ENCODE results near the gene ZBED5.
"Not testable (repeated sequence)": the region's sequence is repeated elsewhere in the genome, so short reads cannot be mapped to it uniquely, and the experiment has no call there.

ZBED5 gene

DNA sequence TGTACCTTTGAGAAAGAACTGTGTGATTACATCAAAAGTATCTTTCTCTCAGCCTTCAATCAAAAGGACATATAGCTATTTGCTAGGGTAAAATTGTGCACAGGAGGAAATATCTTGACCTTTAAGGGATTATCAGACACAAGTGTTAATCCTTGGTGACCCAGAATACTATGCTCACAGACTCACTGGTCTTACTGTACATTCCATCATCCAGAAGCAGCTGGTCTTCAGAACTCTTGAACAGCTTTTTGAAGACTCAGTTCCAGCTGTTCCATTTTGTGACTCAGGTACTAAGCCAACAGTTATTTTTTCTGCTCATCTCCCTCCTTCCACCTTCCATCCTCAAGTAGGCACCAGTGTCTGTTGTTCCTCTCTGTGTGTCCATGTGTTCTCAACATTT lies 19.8 kb downstream of the ZBED5 start:
- no peak for DNase-seq (ENCODE audit: low spot score)

DNA sequence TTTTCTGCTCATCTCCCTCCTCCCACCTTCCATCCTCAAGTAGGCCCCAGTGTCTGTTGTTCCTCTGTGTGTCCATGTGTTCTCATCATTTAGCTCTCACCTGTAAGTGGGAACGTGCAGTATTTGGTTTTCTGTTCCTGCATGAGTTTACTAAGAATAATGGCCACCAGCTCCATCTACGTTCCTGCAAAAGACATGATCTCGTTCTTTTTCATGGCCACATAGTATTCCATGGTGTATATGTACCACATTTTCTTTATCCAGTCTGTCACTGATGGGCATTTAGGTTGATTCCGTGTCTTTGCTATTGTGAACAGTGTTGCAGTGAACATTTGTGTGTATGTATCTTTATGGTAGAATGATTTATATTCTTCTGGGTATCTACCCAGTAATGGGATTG lies 21.0 kb downstream of the ZBED5 start:
- not testable (repeated sequence) for DNase-seq (ENCODE audit: low spot score)

DNA sequence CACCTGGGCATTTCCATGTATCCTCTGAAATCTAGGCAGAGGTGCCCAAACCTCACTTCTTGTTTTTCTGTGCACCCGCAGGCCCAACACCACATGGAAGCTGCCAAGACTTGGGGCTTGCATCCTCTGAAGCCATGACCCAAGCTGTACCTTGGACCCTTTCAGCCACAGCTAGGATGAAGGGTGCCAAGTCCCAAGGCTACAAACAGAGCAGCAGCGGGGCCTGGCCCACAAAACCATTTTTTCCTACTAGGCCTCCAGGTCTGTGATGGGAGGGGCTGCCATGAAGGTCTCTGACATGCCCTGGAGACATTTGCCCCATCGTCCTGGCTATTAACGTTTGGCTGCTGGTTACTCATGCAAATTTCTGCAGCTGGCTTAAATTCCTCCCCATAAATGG lies 28.7 kb downstream of the ZBED5 start:
- DNase-seq (ENCODE audit: low spot score) = no peak

DNA sequence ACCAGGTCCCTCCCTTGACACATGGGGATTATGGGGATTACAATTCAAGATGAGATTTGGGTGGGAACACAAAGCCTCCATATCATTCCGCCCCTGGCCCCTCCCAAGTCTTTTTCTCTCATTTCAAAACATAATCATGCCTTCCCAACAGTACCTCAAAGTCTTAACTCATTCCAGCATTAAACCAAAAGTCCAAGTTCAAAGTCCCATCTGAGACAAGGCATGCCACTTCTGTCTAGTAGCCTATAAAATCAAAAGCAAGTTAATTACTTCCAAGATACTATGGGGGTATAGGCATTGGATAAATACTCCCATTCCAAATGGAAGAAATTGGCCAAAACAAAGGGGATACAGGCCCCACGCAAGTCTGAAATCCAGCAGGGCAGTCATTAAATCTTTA lies 29.5 kb downstream of the ZBED5 start:
- DNase-seq (ENCODE audit: low spot score) = no peak

DNA sequence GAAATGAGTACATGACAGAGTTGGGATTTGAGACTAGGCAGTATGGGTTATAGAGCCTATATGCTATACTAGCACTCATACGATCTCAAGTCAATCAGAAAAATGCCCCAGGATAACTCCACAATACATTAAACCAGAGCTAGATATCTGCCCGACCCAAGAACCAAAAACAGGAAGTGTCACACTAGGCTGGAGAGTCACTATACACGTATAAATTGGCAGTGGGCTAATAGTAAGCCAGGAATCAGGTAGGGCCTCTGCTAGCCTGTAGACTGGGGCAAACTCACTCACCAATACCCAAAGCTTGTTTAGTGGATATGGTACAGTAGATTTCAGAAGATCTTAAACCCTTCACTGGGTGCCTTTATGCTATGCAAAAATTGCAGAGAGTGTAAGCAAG lies 33.0 kb downstream of the ZBED5 start:
- no peak for DNase-seq (ENCODE audit: low spot score)

DNA sequence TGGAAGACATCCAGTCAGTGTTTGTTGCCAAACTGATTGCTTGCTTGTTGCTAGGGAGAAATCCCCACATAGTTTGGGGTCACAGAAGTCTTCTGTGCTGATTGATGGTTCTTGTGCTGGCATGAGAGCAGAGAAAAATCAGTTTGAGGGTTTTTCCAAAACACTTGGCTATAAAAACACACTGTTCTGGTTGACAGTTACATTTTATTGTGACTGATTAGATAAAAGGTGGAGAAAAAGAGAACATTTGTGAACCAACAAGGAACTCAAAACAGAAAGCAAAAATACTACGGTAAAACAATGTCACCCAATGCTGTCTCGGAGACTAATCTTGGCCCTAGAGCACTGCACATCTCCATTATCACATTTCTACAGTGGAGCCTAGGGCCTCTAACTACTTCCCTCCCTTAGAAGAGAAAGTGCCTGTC lies 34.7 kb downstream of the ZBED5 start:
- DNase-seq (ENCODE audit: low spot score) = no peak

DNA sequence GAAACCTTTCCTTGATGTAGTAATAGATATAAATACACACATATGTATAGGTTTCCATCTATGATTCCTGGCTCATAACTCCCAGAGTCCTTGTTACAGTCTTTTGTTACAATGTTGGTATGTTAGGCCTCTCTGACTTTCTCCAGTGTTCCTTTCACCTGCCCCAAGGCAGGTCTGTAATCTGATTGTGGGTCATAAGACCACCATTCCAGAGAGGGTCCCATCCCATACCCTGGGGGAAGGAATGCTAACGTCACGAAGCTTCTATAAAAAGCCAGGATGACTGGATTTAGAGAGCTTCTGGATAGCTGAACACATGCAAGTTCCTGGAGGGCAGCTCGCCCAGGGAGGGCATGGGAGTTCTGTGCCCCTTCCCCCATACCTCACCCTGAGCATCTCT lies 35.4 kb downstream of the ZBED5 start:
- DNase-seq (ENCODE audit: low spot score) = not testable (repeated sequence)

DNA sequence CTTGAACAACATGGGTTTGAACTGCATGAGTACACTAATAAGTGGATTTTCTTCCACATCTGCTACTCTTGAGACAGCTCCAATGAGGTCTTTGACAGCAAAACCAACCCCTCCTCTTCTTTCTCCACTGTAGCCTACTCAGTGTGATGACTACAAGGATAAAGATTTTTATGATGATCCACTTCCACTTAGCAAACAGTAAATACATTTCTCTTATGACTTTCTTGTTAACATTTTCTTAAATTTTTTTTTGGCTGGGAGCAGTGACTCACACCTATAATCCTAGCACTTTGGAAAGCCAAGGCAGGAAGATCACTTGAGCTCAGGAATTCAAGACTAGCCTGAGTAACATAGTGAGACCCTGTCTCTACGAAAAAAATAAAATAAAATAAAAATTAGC lies 39.3 kb downstream of the ZBED5 start:
- peak; percentile 66 for DNase-seq (ENCODE audit: low spot score)

DNA sequence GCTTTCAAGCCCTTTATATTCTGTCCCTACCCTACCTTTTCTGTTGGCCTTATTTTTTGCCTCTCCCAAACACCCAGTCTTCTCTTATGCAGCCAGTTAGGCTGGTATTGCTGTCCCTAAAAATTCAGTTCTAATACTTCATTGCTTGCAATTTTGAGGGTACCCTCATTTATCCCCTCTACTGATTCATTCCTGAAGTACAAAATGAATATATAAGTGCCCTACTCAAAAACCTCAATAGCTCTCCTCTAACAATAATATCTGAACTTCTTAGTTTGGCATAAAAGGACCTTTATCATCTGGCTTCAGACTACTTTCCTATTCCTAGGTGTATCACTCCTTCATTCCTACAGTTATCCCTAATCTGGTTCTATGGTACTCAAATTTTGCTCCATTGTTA lies 43.9 kb downstream of the ZBED5 start:
- no peak for DNase-seq (ENCODE audit: low spot score)

DNA sequence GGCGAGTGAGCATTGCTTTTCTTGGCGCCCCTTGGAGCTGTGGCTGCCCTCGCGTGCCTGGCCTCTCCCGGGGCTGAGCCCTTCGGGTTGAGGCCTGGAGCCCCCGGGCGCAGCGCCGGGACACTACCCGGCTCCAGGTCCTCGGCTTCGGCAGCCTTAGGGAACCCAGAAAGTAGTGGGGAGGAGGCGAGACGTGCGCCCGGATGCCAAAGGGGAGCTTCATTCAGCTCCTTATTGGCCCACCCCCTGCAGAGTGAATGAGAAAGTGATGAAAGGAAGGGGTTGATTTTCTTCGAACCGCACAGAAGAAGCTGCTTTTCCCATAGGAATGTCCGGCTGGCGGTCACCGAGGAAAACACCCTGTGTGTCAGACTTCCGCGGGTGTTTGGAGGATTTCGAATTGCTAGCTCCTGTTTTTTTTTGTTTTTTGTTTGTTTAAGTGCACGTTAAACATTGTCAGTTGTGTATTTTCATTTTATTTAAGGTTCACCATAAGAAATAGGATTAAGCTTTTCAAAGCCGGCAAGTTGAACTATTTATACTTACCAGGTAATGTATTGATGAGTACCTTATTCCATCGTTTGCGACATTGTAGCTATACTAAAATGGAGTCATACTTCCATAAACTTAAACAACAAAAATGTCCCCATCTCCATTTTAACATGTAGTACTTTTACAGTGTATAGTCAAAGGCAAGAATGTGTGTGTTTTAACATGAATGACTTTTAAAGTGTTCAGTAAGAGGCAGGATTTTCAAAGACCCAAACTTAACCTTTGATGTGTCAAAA lies 48.3 kb downstream of the ZBED5 start:
- peak; percentile 55 for DNase-seq (ENCODE audit: low spot score)

DNA sequence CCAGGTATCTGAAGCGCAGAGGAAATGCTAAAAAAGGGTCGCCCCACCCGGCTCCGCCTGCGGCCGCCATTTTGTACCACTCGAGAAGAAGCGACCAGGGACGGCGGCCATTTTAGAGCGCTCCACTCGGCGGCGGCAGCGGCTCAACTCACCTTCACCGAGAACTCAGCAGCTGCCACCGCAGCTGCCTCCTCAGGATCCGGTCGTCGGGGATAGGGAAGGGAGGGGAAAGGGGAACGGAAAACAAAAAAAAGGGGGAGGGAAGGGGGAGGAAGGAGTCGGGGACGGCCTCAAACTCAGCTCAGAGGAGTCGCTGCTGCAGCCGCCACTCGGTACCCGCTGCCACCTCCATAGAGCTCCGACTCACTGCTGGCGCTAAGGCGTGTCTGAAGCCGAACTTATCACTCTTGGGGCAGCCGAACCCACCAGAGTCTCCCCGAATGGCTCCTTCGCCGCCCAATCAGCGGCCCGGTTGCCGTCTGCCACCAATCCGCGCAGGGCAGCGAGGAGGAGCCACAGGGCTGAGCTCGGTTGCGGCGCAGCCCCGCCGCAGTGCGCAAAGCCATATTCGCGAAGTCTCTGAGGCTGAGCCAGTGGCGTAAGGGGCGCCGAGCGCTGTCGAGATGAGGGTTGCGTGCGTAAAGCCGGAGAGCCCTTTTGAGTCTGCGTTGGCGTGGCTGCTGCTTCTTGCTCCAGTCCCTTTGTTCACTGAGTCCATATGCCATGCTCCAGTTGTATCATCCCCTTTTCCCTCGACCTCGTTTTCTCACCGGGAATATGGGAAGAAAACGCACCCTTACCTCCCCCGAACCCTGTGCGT lies 49.1 kb downstream of the ZBED5 start, which contains the start of gene EIF4G2:
Gene EIF4G2, minus strand, starts transcription at position 374 of the 820 bp plus-strand sequence.
- peak; percentile 98 for DNase-seq (ENCODE audit: low spot score)

DNA sequence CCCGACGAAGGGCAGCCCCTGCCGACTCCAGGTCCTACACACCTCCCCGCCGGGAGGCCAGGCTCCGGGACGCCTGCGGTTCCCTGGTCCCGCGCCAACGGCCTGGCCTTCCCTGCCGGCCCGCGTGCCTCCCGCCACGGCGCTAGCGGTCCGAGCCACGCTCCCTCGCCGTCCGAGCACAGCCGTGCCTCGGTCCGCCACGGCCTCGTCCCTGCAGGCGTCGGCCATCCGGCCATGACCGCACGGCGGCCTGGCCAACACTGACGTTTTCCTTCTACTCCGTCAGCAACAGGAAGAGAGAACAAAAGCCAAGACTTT lies 49.7 kb downstream of the ZBED5 start:
- no peak for DNase-seq (ENCODE audit: low spot score)

DNA sequence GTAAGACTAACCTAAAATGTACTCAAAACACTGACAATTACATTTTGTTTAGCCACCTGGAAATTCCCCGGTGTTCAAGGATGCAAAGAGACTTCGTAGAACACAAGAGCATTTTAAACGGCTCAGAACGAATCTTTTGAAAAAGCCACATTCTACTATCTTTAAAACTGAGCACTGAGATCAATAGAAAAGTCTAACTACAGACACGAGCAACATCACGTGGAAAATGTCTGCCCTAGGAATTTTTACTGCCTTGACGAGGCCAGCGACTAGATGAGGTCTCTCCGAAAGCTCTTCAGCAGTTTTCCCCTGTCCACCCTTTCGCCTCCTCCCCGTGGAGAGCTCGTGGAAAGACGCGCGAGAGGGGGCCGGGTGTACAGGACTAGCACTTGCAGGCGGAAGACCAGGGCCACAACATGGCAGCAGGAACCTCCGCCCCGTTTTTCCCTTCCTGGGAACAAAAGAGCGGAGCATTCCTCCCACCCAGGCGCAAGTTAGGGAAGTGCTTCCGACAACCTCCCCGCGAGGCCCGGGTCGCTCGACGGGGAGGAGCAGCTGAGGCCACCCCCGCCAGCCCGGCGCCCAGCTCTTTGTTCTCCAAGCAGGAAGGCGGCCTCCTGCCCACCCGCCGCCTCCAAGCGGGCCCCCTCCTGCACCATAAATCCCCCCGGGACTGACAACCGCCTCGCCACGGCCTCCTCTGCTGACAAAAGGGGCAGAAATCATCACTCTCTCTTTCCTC lies 50.2 kb downstream of the ZBED5 start:
- DNase-seq (ENCODE audit: low spot score) = peak; percentile 24

DNA sequence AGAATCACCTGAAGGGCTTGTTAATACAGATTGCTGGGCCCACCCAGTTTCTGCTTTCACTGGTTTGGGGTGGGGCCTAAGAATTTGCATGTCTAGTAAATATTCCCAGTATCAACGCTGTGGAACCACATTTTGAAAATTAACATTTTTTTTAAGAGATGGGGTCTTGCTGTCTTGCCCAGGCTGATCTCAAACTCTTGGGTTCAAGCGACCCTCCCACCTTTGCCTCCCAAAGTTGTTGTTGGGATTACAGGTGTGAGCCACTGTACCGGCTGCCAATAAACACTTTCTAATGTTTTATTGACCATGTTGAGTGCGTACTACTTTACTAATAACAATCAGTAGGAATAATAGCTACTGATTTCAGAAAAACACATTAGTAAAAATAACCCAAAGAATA lies 51.6 kb downstream of the ZBED5 start:
- no peak for DNase-seq (ENCODE audit: low spot score)

DNA sequence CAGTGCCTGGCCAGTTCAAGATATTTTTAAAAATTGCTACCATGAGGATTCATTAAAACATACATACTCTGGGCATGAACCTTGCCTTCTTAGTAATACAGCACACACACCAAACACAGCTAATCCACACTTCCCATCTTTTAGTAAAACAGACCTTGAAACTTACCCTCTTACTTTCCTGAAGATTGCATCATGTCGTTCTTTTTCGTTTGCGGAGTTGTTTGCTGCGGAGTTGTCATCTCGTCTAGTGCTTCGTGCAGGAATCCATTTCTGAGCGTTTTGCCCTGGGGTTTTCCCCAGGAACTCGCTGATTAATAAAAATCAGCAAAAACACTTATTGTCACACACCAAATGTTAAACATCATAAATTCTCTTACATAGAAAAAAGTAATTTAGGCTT lies 52.1 kb downstream of the ZBED5 start:
- no peak for DNase-seq (ENCODE audit: low spot score)

DNA sequence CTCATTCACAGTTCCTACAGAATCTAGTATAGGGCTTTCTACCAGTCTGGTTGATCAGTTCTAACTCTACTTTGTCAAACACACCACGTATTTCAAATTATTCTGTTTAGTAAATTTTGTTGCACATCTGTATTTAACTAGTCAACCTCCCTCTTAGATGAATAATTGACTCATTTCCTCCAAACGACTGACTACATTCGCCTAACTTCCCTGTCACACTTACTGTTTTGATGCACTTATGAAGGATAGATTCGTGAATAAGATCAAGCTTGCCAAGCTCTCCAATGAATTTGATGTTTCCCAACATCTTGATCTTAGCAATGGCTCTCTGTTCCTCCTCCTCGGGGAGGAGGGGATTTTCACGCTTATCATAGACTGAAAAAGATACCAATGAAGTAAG lies 54.2 kb downstream of the ZBED5 start:
- DNase-seq (ENCODE audit: low spot score) = no peak
